Testis (tissue), 2 donors: ENCODE results near the gene SDK2.

ENCODE experiments used
- CTCF ChIP-seq, 3 experiments: fragments of 450-650 bp in 2 of 3; fragments of 200-600 bp in 1 of 3; sonication (generic) in 1 of 3; IDR thresholded peaks; one replicate each; pipeline ENCODE4 v1.5.1; 2016 to 2019; ENCODE audit warnings: antibody characterized with exemption in 3 of 3, mild to moderate bottlenecking in 2 of 3, moderate library complexity in 1 of 3
- POLR2A ChIP-seq: fragments of 450-650 bp; IDR thresholded peaks from one replicate; pipeline ENCODE4 v1.6.1; 2017; ENCODE audit warnings: antibody characterized with exemption, mild to moderate bottlenecking, moderate library complexity

- TF ChIP-seq POLR2A (no peak), CTCF (IDR thresholded peaks at IDR 0.05) (no peak)
These were observed 233.5 kb downstream of the SDK2 start for GRCh38 chr17:73410586-73411312.
